Measurements from ENCODE around the gene UBE2B. TPM values are rescaled to one million over a fixed set of nuclear protein-coding genes. Genes with fewer than 3 reads are reported as not detected.
"Not testable (repeated sequence)": the region's sequence is repeated elsewhere in the genome, so short reads cannot be mapped to it uniquely, and the experiment has no call there.

Gene UBE2B
- polyA plus RNA-seq, 1 of the 3 experiments (the other 2 are of a cell fraction), result 24.3 TPM

DNA sequence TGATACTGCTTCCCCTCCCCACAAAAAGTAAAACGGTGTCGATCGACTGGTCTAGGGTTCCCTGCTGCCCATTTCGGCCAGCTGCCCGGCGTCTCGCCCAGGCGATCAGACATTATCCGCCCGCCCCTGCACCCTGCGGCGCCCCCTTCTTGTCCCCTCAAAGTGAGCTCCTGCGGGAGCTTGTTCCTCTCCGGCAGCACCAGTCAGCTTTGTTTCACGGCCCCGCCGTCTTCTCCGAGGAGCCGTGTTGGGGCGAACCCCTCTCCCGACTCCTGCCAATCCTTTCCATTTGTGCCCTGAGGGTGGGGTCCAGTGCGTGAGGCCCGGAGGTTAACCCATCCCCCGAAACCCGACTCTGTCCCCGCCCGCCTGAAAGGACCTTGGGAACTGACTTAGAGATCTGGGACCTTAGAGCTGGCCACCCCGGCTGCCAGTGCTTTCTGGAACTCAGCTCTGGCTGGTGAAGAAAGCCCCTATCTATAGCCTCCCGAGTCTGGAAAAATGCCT is 518 bp downstream of the UBE2B start:
- POLR2A ChIA-PET, result interaction anchor here (0.6 to 1.9 kb wide), 10 partner anchors 10 to 1391 kb away, joined by 3 to 15 read pairs (median 4); partner anchors contain the start of genes CAMLG, CDKN2AIPNL and JADE2
- CTCF ChIA-PET, result interaction anchor here (0.8 to 2.0 kb wide), 10 partner anchors 10 to 533 kb away, joined by 3 to 12 read pairs (median 4); partner anchors contain the start of genes JADE2 and PCBD2
- Histone ChIP-seq H3K4me2 (peak overlapping the region; percentile 77), H3K27me3 (ENCODE audit: insufficient read depth) (no peaks in the 10 kb centered on the region), H3K4me3 (ENCODE audit: low read depth in 2 of 2, low read length in 1 of 2) (peak overlapping the region; percentile 93 to 95), H3K9me2 (no peaks in the 10 kb centered on the region), H3K36me3 (replicated peaks in 1 of 2; ENCODE audit: control insufficient read depth in 1 of 2, insufficient read depth in 2 of 2, low read length in 1 of 2) (peaks cover 15 to 23% of the 10 kb centered on the region in 2 experiments), H3K9me3 (no peaks in the 10 kb centered on the region), H3F3A (replicated peaks; ENCODE audit: insufficient read depth) (peaks cover 5% of the 10 kb centered on the region), H2AFZ (ENCODE audit: low read depth) (peak overlapping the region; percentile 38; the same call in 1 of the 2 replicates), H3K9ac (peak overlapping the region; percentile 99), H3K4me1 (ENCODE audit: control insufficient read depth in 1 of 2, insufficient read depth in 2 of 2, low read depth in 1 of 2, low read length in 1 of 2) (peaks cover 0 to 13% of the 10 kb centered on the region in 2 experiments; a peak in 3 of 4 replicates), H3K27ac (ENCODE audit: low read depth in 2 of 2, low read length in 1 of 2) (peak overlapping the region; percentile 98), H3K79me2 (ENCODE audit: insufficient read depth) (peaks cover 63% of the 10 kb centered on the region), H4K20me1 (ENCODE audit: insufficient read depth) (peaks cover 46% of the 10 kb centered on the region)
- peak; percentile 63 for DNase-seq
- WGBS (ENCODE audit: low lambda C conversion rate), result under 1% methylated on average over 27 of the region's 29 CpGs
- peak; percentile 33; the same call in 1 of the 2 replicates for TF ChIP-seq TAF1 (IDR thresholded peaks at IDR 0.05; ENCODE audit: borderline replicate concordance, low read depth, low read length)
- TF ChIP-seq PBX3 (IDR thresholded peaks at IDR 0.05), result no peak
- TF ChIP-seq TEAD4 (IDR thresholded peaks at IDR 0.05; ENCODE audit: borderline replicate concordance, insufficient read depth), result no peak
- TF ChIP-seq, protein P1, sequence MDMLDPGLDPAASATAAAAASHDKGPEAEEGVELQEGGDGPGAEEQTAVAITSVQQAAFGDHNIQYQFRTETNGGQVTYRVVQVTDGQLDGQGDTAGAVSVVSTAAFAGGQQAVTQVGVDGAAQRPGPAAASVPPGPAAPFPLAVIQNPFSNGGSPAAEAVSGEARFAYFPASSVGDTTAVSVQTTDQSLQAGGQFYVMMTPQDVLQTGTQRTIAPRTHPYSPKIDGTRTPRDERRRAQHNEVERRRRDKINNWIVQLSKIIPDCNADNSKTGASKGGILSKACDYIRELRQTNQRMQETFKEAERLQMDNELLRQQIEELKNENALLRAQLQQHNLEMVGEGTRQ (IDR thresholded peaks at IDR 0.05; ENCODE audit: borderline replicate concordance, low read depth, low read length), result no peak
- TF ChIP-seq, protein P2, sequence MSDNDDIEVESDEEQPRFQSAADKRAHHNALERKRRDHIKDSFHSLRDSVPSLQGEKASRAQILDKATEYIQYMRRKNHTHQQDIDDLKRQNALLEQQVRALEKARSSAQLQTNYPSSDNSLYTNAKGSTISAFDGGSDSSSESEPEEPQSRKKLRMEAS (IDR thresholded peaks at IDR 0.05; ENCODE audit: low read depth), result no peak
- peak; percentile 5; the same call in 1 of the 2 replicates for TF ChIP-seq SIN3A (IDR thresholded peaks at IDR 0.05; ENCODE audit: borderline replicate concordance, low read depth, low read length)

DNA sequence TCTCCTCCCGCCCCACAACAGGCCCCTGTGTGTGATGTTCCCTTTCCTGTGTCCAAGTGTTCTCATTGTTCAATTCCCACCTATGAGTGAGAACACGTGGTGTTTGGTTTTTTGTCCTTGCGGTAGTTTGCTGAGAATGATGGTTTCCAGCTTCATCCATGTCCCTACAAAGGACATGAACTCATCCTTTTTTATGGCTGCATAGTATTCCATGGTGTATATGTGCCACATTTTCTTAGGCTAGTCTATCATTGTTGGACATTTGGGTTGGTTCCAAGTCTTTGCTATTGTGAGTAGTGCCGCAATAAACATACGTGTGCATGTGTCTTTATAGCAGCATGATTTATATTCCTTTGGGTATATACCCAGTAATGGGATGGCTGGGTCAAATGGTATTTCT is 2.3 kb downstream of the UBE2B start:
- H3F3A ChIP-seq (replicated peaks; ENCODE audit: insufficient read depth); H2AFZ ChIP-seq (ENCODE audit: low read depth); H3K27me3 ChIP-seq (ENCODE audit: insufficient read depth); H3K9ac ChIP-seq; H3K4me3 ChIP-seq (ENCODE audit: low read depth in 2 of 2, low read length in 1 of 2); DNase-seq; H3K9me2 ChIP-seq; CTCF ChIA-PET; H3K9me3 ChIP-seq; H3K27ac ChIP-seq (ENCODE audit: low read depth in 2 of 2, low read length in 1 of 2); POLR2A ChIA-PET: not testable (repeated sequence)
- 0 out of 2 replicates have a peak overlapping the region, but pooled peaks have one; percentile 77 for H3K4me2 ChIP-seq
- WGBS (ENCODE audit: low lambda C conversion rate), result 96% methylated on average over 5 of the region's 5 CpGs
- H3K79me2 ChIP-seq (ENCODE audit: insufficient read depth), result peaks cover 80% of the 10 kb centered on the region
- peaks cover 61% of the 10 kb centered on the region for H4K20me1 ChIP-seq (ENCODE audit: insufficient read depth)
- H3K36me3 ChIP-seq (replicated peaks in 1 of 2; ENCODE audit: control insufficient read depth in 1 of 2, insufficient read depth in 2 of 2, low read length in 1 of 2), result peaks cover 24 to 39% of the 10 kb centered on the region in 2 experiments
- H3K4me1 ChIP-seq (ENCODE audit: control insufficient read depth in 1 of 2, insufficient read depth in 2 of 2, low read depth in 1 of 2, low read length in 1 of 2), result peaks cover 0 to 11% of the 10 kb centered on the region in 2 experiments; a peak in 2 of 4 replicates

GRCh38 chr5:134374232-134374631 is 2.9 kb downstream of the UBE2B start:
- no peak overlapping the region for H3K4me3 ChIP-seq (ENCODE audit: low read depth in 2 of 2, low read length in 1 of 2)
- H3K27ac ChIP-seq (ENCODE audit: low read depth in 2 of 2, low read length in 1 of 2), result no peak overlapping the region
- TF ChIP-seq USF1 (IDR thresholded peaks at IDR 0.05; ENCODE audit: borderline replicate concordance, low read depth), result no peak
- peak; percentile 26; the same call in 1 of the 2 replicates for TF ChIP-seq CTCF (IDR thresholded peaks at IDR 0.05)
- WGBS (ENCODE audit: low lambda C conversion rate), result 82% methylated on average over 3 of the region's 3 CpGs
- H3K36me3 ChIP-seq (replicated peaks in 1 of 2; ENCODE audit: control insufficient read depth in 1 of 2, insufficient read depth in 2 of 2, low read length in 1 of 2), result peaks cover 27 to 44% of the 10 kb centered on the region in 2 experiments
- no peak overlapping the region for H3K4me2 ChIP-seq
- H3K4me1 ChIP-seq (ENCODE audit: control insufficient read depth in 1 of 2, insufficient read depth in 2 of 2, low read depth in 1 of 2, low read length in 1 of 2), result peaks cover 0 to 11% of the 10 kb centered on the region in 2 experiments; a peak in 2 of 4 replicates
- H3K27me3 ChIP-seq (ENCODE audit: insufficient read depth), result no peaks in the 10 kb centered on the region
- H2AFZ ChIP-seq (ENCODE audit: low read depth), result no peak overlapping the region
- H3K9ac ChIP-seq, result no peak overlapping the region
- DNase-seq, result no peak
- H4K20me1 ChIP-seq (ENCODE audit: insufficient read depth), result peaks cover 67% of the 10 kb centered on the region
- CTCF ChIA-PET, result interaction anchor here (0.9 kb wide), 1 partner anchor 22 kb away, joined by 4 read pairs; no protein-coding TSS in a partner anchor
- H3K9me2 ChIP-seq, result no peaks in the 10 kb centered on the region
- H3K9me3 ChIP-seq, result no peaks in the 10 kb centered on the region
- H3K79me2 ChIP-seq (ENCODE audit: insufficient read depth), result peaks cover 86% of the 10 kb centered on the region
- H3F3A ChIP-seq (replicated peaks; ENCODE audit: insufficient read depth), result peaks cover 9% of the 10 kb centered on the region
- POLR2A ChIA-PET, result no interaction called here
